CD4-positive, alpha-beta T cell (primary cell): Measurements from ENCODE around the gene UQCRHL. TPM values are rescaled to one million over a fixed set of nuclear protein-coding genes. Genes with fewer than 3 reads are reported as not detected.
"Not testable (repeated sequence)": the region's sequence is repeated elsewhere in the genome, so short reads cannot be mapped to it uniquely, and the experiment has no call there.

Experiments
- ATAC-seq: fragments of 200-7000 bp; cut with Tn5 transposase; one replicate; pipeline ENCODE4 v1.10.0; 2022; ENCODE audit warnings: mild to moderate bottlenecking; ENCODE audit not compliant: poor library complexity
- CTCF ChIA-PET: fragments of 350-600 bp; sonication (Branson Sonifier 250); formaldehyde crosslinking; loops from one replicate; lab custom pipeline; 2021; ENCODE audit warnings: antibody characterized with exemption, inconsistent platforms; lab: Charles Lee
- POLR2A ChIA-PET: fragments of 350-600 bp; sonication (Branson Sonifier 250); formaldehyde crosslinking; loops from one replicate; lab custom pipeline; 2021; ENCODE audit warnings: antibody characterized with exemption, inconsistent platforms; lab: Charles Lee
- DNase-seq, 14 experiments: peaks; one replicate each; pipeline ENCODE4 v3.0.0-alpha.2; 2013 to 2020; ENCODE audit warnings: mixed read lengths in 2 of 14
- H3K27ac ChIP-seq, 2 donors: one replicate each; pipeline versions ENCODE4 v1.5.1 to v1.7.0; 2013; ENCODE audit warnings: low read length in 2 of 2, low read depth in 1 of 2, mild to moderate bottlenecking in 1 of 2
- H3K27me3 ChIP-seq, 2 experiments: 1 replicate in 1 of 2; 2 replicates in 1 of 2; pipeline versions ENCODE4 v1.6.1 to v1.7.0; 2013; ENCODE audit warnings: low read length in 2 of 2, control low read depth in 1 of 2, mild to moderate bottlenecking in 1 of 2, moderate library complexity in 1 of 2; ENCODE audit not compliant: insufficient read depth in 2 of 2, control insufficient read depth in 1 of 2
- H3K36me3 ChIP-seq: one replicate; pipeline ENCODE4 v1.6.1; 2013; ENCODE audit warnings: low read length, control low read depth; ENCODE audit not compliant: insufficient read depth
- H3K4me1 ChIP-seq: one replicate; pipeline ENCODE4 v1.6.1; 2013; ENCODE audit warnings: low read length, control low read depth; ENCODE audit not compliant: insufficient read depth
- H3K4me3 ChIP-seq: one replicate; pipeline ENCODE4 v1.5.1; 2013; ENCODE audit warnings: mild to moderate bottlenecking, low read length, moderate library complexity
- H3K9me3 ChIP-seq, 2 experiments: 1 replicate in 1 of 2; 2 replicates in 1 of 2; pipeline versions ENCODE4 v1.6.1 to v1.7.0; 2013; ENCODE audit warnings: low read length in 2 of 2, mild to moderate bottlenecking in 2 of 2, control low read depth in 1 of 2, moderate library complexity in 1 of 2; ENCODE audit not compliant: control insufficient read depth in 1 of 2, insufficient read depth in 1 of 2
- H3K27ac Mint-ChIP-seq: one replicate; pipeline ENCODE4 v1.8.0; 2020; ENCODE audit warnings: mixed read lengths
- H3K27me3 Mint-ChIP-seq: one replicate; pipeline ENCODE4 v1.8.0; 2021; ENCODE audit warnings: mixed read lengths
- H3K36me3 Mint-ChIP-seq: one replicate; pipeline ENCODE4 v1.8.0; 2021; ENCODE audit warnings: low read depth, mixed read lengths
- H3K4me1 Mint-ChIP-seq: one replicate; pipeline ENCODE4 v1.8.0; 2021; ENCODE audit warnings: low read depth, mixed read lengths
- H3K4me3 Mint-ChIP-seq: one replicate; pipeline ENCODE4 v1.8.0; 2020; ENCODE audit warnings: mild to moderate bottlenecking, mixed read lengths
- H3K9me3 Mint-ChIP-seq: one replicate; pipeline ENCODE4 v1.8.0; 2020; ENCODE audit warnings: mixed read lengths
- intact Hi-C, 2 experiments: fragments of 100-400 bp; cut with DNase I in 1 of 2; cut with micrococcal nuclease in 1 of 2; formaldehyde crosslinking; loops; one replicate each; pipeline versions ENCODE4 v1.15.1 to v1.9.0; 2023 to 2025; cut with DNase I, micrococcal nuclease
- total RNA-seq, 174 experiments: library from RNA in 2 of 174; stranded (reverse) in 2 of 174; gene quantifications; one replicate each; pipeline ENCODE4 v1.2.3 and lab custom pipeline; 2021 to 2026
- TF ChIP-seq, protein P1 (sequence below): fragments of 200-600 bp; IDR thresholded peaks from one replicate; pipeline ENCODE4 v1.8.0; 2022; ENCODE audit warnings: antibody characterized with exemption, mild to moderate bottlenecking

UQCRHL gene
- total RNA-seq, 2 experiments from 2014 or later: 0.25 to 0.69 TPM

DNA sequence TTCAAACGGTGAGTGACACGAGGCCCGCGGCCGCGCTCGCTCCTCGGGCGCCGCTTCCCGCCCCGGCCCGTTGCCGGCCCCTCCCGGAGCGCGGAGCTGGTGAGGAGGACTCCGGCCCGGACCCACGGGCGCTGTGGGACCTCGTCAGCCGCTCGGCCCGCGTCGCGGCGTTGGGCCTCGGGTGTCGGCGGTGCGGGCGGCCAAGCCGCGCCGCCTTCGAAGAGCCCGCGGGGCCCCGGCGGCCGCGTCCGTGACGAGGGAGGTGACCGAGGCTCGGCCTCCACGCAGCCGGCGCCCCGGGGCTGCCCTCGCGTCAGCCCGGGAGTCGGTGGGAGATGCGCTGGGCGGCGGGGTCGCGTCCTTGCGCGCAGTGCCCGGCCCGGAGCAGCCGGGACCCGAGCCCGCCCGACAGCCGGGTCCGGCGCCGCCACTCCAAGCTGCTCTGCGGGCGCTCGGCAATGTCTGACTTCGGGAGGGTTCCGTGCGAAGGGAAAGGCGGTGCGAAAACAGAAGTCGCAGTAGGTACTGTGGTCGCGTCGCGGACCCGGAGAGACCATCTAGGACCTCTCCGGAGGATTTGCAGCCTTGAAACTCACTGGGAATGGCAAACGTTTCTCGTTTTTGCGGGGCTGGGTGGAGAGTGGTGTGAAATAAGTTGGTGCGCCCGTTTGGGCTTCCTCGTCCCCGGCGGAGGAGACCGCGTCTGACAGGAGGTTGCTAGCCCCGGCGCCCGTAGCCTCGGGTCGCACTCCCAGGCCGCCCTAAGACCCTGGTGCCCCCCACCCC is 40.9 kb upstream of the UQCRHL start:
- intact Hi-C loops: loop anchor here (2.0 to 5.0 kb wide), 5 partner anchors 34 to 1064 kb away; partner anchors contain the start of gene FBXO42 (in 1 of the 2)

DNA sequence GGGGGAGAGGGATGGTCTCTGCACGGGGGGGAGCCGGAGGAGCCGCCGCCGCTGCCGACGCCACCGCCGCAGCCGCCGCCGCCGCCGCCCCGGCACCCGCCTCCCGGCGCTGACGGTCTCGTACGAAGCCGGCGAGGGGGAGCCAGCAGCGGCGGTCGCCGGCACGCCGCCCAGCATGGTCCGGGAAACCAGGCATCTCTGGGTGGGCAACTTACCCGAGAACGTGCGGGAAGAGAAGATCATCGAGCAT is 40.4 kb upstream of the UQCRHL start:
- ChIA-PET CTCF (interaction anchor here (1.4 to 5.4 kb wide), 3 partner anchors 14 to 127 kb away, joined by 3 to 32 read pairs (median 26); partner anchors contain the start of gene ZBTB17), POLR2A (interaction anchor here (0.7 to 10.4 kb wide), 30 partner anchors 10 to 1057 kb away, joined by 3 to 518 read pairs (median 4); partner anchors contain the start of genes CASP9, DNAJC16, FBXO42 and SZRD1)
- no peaks in the 10 kb centered on the region for H3K27me3 Mint-ChIP-seq
- H3K4me1 Mint-ChIP-seq: peaks cover 61% of the 10 kb centered on the region
- H3K27me3 ChIP-seq: no peaks in the 10 kb centered on the region
- H3K9me3 ChIP-seq: no peaks in the 10 kb centered on the region
- peak overlapping the region; percentile 96 for H3K27ac Mint-ChIP-seq
- TF ChIP-seq, protein P1, sequence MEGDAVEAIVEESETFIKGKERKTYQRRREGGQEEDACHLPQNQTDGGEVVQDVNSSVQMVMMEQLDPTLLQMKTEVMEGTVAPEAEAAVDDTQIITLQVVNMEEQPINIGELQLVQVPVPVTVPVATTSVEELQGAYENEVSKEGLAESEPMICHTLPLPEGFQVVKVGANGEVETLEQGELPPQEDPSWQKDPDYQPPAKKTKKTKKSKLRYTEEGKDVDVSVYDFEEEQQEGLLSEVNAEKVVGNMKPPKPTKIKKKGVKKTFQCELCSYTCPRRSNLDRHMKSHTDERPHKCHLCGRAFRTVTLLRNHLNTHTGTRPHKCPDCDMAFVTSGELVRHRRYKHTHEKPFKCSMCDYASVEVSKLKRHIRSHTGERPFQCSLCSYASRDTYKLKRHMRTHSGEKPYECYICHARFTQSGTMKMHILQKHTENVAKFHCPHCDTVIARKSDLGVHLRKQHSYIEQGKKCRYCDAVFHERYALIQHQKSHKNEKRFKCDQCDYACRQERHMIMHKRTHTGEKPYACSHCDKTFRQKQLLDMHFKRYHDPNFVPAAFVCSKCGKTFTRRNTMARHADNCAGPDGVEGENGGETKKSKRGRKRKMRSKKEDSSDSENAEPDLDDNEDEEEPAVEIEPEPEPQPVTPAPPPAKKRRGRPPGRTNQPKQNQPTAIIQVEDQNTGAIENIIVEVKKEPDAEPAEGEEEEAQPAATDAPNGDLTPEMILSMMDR: no peak
- DNase-seq (no peak), ATAC-seq (no peak)
- H3K4me3 Mint-ChIP-seq: peak overlapping the region; percentile 97
- no peaks in the 10 kb centered on the region for H3K9me3 Mint-ChIP-seq
- H3K36me3 ChIP-seq: no peaks in the 10 kb centered on the region
- peak overlapping the region; percentile 84 for H3K4me3 ChIP-seq
- H3K4me1 ChIP-seq: peaks cover 44% of the 10 kb centered on the region
- H3K27ac ChIP-seq: peak overlapping the region; percentile 62 to 75
- intact Hi-C loops: loop anchor here (1.0 to 5.0 kb wide), 7 partner anchors 13 to 1064 kb away; partner anchors contain the start of gene FBXO42 (in 1 of the 2)
- peaks cover 22% of the 10 kb centered on the region for H3K36me3 Mint-ChIP-seq

More for the DNA sequence above, 40.9 kb upstream of the UQCRHL start:
- ATAC-seq (peak; percentile 12), DNase-seq (peak; percentile 14 to 82 (median 42))
- H3K27ac ChIP-seq: peak overlapping the region; percentile 65 to 75
- H3K4me3 Mint-ChIP-seq: peak overlapping the region; percentile 97
- H3K9me3 Mint-ChIP-seq: no peaks in the 10 kb centered on the region
- peak overlapping the region; percentile 84 for H3K4me3 ChIP-seq
- peaks cover 61% of the 10 kb centered on the region for H3K4me1 Mint-ChIP-seq
- H3K36me3 ChIP-seq: no peaks in the 10 kb centered on the region
- TF ChIP-seq, protein P1: no peak
- H3K27me3 Mint-ChIP-seq: no peaks in the 10 kb centered on the region
- POLR2A ChIA-PET: interaction anchor here (0.7 to 10.4 kb wide), 29 partner anchors 9 to 1056 kb away, joined by 3 to 518 read pairs (median 4); partner anchors contain the start of genes CASP9, DNAJC16, SZRD1 and ZBTB17
- H3K36me3 Mint-ChIP-seq: peaks cover 22% of the 10 kb centered on the region
- H3K4me1 ChIP-seq: peaks cover 48% of the 10 kb centered on the region
- no peaks in the 10 kb centered on the region for H3K27me3 ChIP-seq
- no peaks in the 10 kb centered on the region for H3K9me3 ChIP-seq
- peak overlapping the region; percentile 96 for H3K27ac Mint-ChIP-seq
- CTCF ChIA-PET: interaction anchor here (3.3 to 5.4 kb wide), 2 partner anchors 15 to 32 kb away, joined by 26 to 32 read pairs; no protein-coding TSS in a partner anchor

DNA sequence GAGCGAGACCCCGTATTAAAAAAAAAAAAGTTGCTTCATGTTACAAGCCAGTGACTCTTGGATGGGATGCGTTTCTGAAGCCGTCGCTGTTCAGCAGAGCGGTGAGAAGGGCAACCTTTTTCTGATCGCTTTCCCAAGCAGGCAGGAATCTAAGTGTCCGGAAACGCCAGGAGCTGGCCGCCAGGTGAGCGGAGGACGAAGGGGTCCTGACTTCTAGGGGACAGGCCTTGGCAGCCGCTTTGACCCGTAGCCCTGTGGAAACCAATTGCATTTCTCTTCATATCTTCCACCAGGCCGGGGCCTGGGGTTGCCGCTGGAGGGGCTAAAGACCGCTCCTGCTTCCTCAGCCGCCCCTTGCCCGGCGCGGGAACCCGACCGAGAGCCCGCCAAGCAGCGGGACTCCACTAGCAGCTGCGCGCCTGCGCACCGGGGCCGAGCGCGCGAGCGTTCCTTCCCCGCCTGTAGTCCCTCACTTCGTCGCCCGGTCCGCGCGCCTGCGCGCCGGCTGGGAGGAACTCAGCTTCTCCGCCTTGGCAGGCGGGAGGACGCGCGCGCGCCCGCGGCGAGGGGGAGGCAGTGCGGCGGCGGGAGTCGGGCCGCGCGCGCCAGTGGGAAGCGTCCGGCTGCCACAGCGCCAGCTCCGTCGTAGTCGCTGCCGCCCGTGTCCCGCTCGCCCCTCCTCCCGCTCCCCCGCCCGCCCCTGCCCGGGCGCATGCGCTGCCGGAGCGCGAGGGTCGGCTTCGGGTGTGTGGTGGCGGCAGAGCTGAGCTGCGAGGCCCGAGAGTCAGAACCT is 39.8 kb upstream of the UQCRHL start, which contains the start of gene SPEN:
Gene SPEN (plus strand): TSS at position 608 of the 793 bp plus-strand sequence. CDS start 361 bp downstream, outside the sequence.
- ATAC-seq: peak; percentile 83
- H3K27ac Mint-ChIP-seq: peak within 1 kb of the TSS; percentile 96

DNA sequence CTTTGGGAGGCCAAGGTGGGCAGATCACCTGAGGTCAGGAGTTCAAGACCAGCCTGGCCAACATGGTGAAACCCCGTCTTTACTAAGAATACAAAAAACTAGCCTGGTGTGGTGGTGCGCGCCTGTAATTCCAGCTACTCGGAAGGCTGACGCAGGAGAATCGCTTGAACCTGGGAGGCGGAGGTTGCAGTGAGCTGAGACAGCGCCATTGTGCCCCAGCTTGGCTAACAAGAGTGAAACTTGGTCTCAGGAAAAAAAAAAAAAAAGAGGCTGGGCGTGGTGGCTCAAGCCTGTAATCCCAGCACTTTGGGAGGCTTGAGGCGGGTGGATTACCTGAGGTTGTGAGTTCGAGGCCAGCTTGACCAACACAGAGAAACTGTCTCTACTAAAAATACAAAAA is 38.6 kb upstream of the UQCRHL start:
- H3K4me3 ChIP-seq: not testable (repeated sequence)
- intact Hi-C loops: loop anchor here (5.0 kb wide), 4 partner anchors 41 to 1066 kb away; partner anchors contain the start of gene FBXO42 (in 1 of the 2)

More for the DNA sequence above, 39.8 kb upstream of the UQCRHL start, which contains the start of gene SPEN:
- no peaks in the 10 kb centered on the region for H3K9me3 ChIP-seq
- POLR2A ChIA-PET: interaction anchor here (0.7 to 10.4 kb wide), 29 partner anchors 10 to 1057 kb away, joined by 3 to 518 read pairs (median 4); partner anchors contain the start of genes CASP9, DNAJC16, FBXO42 and SZRD1
- peaks cover 42% of the 10 kb centered on the region for H3K4me1 ChIP-seq
- TF ChIP-seq, protein P1: no peak
- H3K27me3 ChIP-seq: no peaks in the 10 kb centered on the region
- intact Hi-C loops: loop anchor here (1.0 to 5.0 kb wide), 6 partner anchors 12 to 1065 kb away; partner anchors contain the start of gene FBXO42 (in 1 of the 2)
- CTCF ChIA-PET: interaction anchor here (0.6 to 5.4 kb wide), 7 partner anchors 11 to 171 kb away, joined by 3 to 32 read pairs (median 4); partner anchors contain the start of gene ZBTB17
- Mint-ChIP-seq H3K27me3 (no peaks in the 10 kb centered on the region), H3K4me3 (peak within 1 kb of the TSS; percentile 97), H3K4me1 (peaks cover 55% of the 10 kb centered on the region), H3K36me3 (peaks cover 22% of the 10 kb centered on the region), H3K9me3 (no peaks in the 10 kb centered on the region)
- peak; percentile 91 to 99 (median 98) for DNase-seq
- H3K4me3 ChIP-seq: peak within 1 kb of the TSS; percentile 98
- H3K27ac ChIP-seq: peak within 1 kb of the TSS; percentile 90 to 92
- no peaks in the 10 kb centered on the region for H3K36me3 ChIP-seq

More for the DNA sequence above, 38.6 kb upstream of the UQCRHL start:
- not testable (repeated sequence) for H3K27ac ChIP-seq, H3K36me3 ChIP-seq, H3K27me3 Mint-ChIP-seq, H3K9me3 Mint-ChIP-seq, DNase-seq, ATAC-seq, H3K9me3 ChIP-seq, H3K27me3 ChIP-seq
- peak overlapping the region; percentile 96 for H3K27ac Mint-ChIP-seq
- H3K4me3 Mint-ChIP-seq: peak overlapping the region; percentile 68
- H3K36me3 Mint-ChIP-seq: peaks cover 22% of the 10 kb centered on the region
- CTCF ChIA-PET: interaction anchor here (0.7 to 1.5 kb wide), 3 partner anchors 9 to 13 kb away, joined by 3 to 4 read pairs (median 4); no protein-coding TSS in a partner anchor
- peaks cover 43% of the 10 kb centered on the region for H3K4me1 Mint-ChIP-seq
- H3K4me1 ChIP-seq: peaks cover 38% of the 10 kb centered on the region
- POLR2A ChIA-PET: interaction anchor here (10.4 kb wide), 1 partner anchor 10 kb away, joined by 518 read pairs; no protein-coding TSS in a partner anchor
